Right ventricle myocardium inferior (tissue), 1 donor: ENCODE data around the gene FAM83F. TPM values are rescaled to one million over a fixed set of nuclear protein-coding genes. Genes with fewer than 3 reads are reported as not detected.

Experiments used
- ATAC-seq: fragments of 200-7000 bp; cut with Tn5 transposase; one replicate; pipeline ENCODE4 v1.9.1; 2020; ENCODE audit warnings: mild to moderate bottlenecking, moderate library complexity
- DNase-seq: peaks from one replicate; pipeline ENCODE4 v3.0.0; 2021; ENCODE audit errors: missing footprints
- intact Hi-C: fragments of 100-400 bp; cut with DNase I; formaldehyde crosslinking; loops from one replicate; pipeline ENCODE4 v1.11.0; 2022
- total RNA-seq: library from RNA; stranded (reverse); fragmentation: NEBNext Ultra II Directional; extraction: Animal tissue kit (Norgen Biotek cat#: 25700); gene quantifications from one replicate; pipeline ENCODE4 v1.2.1, GENCODE V29; 2021
- donor health status: DM: no; HTN: yes; CAD: no; lungs with severe emphysema.

FAM83F gene
- total RNA-seq, 1 donor from 2014 or later = 6.1 TPM

DNA sequence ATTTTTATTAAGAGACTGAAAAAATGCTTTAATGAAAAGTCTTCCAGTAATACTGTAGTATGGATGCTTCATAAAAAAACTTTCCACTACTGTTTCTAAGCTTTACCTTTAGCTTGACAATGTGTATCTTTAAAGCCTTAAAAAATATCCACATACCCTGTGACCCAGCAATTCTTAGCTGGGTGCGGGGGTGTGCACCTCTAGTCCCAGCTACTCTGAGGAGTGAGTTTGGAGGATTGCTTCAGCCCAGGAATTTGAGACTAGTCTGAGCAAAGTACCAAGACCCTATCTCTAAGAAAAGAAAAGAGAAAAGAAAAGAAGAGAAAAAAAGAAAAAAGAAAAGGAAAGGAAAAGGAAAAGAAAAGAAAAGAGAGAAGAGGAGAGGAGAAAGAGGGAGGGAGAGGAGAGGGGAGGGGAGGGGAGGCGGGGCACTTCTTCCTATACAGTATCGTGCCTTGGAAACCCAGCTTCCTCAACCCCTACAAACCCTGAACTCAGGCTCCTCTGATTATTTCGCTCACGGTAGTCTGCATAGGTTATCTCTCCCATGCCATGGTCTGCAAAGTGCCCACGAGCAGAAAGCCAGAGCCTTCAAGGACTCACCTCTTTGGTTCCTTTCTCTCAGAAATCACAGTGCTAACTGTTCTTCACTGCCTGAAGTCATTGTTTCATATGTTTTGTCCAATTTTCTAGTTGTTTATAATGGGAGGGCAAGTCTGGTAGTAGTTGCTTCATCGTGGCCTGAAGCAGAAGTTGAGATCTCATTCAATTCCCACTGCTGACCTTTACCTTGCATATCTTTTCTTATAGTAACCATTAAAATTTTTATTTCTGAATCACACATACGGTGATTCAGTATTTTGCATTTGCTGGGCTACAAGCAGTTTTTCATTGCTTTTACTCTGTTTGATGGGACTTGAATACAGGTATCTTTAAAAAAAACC lies 82.2 kb downstream of the FAM83F start:
- no peak for ATAC-seq
- intact Hi-C loops = no loop called here
- no peak for DNase-seq

DNA sequence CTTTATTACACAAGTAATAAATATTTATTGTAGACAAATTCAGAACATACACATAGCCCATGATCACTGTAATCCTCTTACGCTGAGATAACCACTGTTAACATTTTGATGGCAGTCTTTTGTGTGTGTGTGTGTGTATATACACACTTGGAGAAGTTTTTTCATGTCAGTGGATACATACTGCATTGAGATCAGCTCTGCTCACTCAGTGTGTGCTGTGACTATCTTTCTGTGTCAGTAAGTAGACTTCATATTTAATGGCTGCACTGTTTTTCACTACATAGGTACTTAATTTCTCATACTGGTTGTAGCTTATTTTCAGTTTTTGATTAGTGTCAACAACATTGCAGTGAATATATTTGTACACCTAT lies 82.9 kb downstream of the FAM83F start:
- intact Hi-C loops = no loop called here
- DNase-seq = no peak
- no peak for ATAC-seq

DNA sequence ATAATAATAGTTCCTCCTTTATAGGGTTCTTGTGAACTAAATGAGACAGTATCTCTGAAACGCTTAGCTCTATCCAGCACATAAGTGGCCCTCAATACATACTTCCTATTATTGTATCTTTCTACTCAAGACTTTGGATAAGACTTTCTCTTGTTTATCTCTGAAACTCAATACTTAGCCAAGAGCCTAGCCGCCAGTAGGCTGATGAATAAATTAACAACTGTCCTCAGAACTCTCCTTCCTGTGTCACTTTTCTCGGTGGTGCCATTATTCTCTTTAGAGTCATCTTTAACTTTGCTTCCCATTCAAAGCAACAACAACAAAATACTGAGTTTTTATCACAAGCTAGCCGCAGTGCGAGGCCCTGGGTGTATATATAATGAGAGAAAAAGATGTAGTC lies 86.9 kb downstream of the FAM83F start:
- intact Hi-C loops = no loop called here
- ATAC-seq (no peak), DNase-seq (no peak)

DNA sequence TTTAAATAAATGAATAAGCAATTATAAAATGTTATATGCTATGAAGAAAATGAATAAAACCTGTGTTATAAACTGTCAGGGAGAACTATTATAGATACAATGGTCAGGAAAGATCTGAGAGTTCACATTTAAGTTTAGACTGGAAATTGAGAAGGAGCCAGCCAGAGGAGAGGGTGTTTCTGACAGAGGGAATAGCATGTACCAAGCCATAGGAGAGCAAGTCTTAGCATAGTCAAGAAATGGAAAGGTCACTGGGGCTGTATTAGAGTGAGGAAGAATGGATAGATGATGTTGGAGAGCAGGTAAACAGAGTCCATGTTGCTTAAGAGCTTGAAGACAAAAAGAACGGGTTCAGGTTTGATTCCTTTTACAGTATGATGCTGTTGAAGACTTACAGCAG lies 87.4 kb downstream of the FAM83F start:
- peak; percentile 37 for ATAC-seq
- intact Hi-C loops = no loop called here
- DNase-seq = no peak

DNA sequence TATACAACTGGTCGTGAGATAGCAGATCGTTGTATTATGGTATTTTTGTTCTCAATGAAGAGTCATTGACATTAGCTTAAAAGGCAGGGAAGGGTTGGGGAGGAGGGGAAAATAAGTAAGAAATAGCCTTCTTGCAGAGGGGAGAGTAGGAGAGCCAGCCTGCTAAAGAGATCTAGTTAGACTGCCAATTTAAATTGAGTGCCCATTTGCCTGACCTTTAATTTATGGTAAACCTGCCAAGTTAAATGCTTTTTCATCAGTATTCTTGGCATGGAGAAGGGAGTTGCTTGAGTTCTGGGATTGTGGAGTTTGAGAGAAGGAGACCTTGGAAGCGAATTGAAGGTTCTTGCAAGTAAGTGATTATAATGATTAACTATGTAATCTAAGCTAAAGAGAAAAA lies 89.0 kb downstream of the FAM83F start:
- no peak for DNase-seq
- intact Hi-C loops = no loop called here
- no peak for ATAC-seq

DNA sequence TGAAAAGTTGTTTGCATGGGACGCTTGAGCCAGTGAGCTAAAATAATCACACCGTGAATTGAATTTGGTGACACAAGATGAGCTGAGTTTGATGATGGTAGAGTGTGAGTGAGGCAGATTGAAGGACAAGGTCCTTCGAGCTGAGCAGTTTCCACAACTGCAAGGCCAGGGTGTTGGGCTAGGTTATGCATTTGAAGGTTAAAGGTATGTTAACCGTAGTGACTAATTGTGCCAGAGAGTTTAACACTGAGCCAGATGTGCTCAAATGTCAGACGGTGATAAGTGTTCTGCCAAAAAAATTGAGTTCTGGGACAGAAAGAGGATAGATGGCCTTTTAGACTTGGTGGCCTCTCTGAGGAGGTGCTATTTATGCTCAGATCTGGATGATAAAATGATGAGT lies 89.5 kb downstream of the FAM83F start:
- intact Hi-C loops = no loop called here
- DNase-seq (no peak), ATAC-seq (peak; percentile 17)

DNA sequence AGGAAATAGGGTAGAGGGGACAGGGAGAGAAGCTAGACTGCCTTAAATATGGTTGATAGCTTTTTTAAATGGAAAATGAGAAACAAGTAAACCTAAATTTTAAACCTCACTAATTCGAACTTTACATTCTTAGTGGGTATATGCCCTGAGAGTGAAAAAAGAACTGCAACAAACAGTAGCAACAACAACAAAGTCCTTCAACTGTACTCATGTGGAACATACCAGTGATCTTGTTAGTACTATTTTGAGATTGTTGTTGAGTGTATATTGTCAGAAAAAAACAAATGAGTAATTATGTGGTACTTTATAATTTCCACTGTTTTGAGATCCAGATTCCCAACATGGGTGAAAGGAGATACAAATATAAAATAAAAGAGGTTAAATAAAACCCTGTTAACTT lies 94.1 kb downstream of the FAM83F start:
- DNase-seq (no peak), ATAC-seq (no peak)
- intact Hi-C loops = no loop called here

Other genes starting within 250 kb of the FAM83F start
- gene ENTHD1, start 101.2 kb upstream of the FAM83F start, total RNA-seq = not detected
- 3.5 TPM for gene GRAP2, start 93.9 kb upstream of the FAM83F start, total RNA-seq
- not detected for gene TMA7B, start 34.6 kb upstream of the FAM83F start, total RNA-seq
- gene TNRC6B, start 183.0 kb downstream of the FAM83F start, total RNA-seq = 43.3 TPM